SHP77 treated with DMSO at 0.1 percent for 48 hours (cell line): ENCODE measurements around the gene CREB1.
A peak's percentile ranks its signal among the peaks of the same experiment; 100 is the strongest.
"Not testable (repeated sequence)": the region's sequence is repeated elsewhere in the genome, so short reads cannot be mapped to it uniquely, and the experiment has no call there.

Experiments used
- DNase-seq: peaks from one replicate; lab custom pipeline; 2025; lab: John Stamatoyannopoulos, UW

Gene CREB1

DNA sequence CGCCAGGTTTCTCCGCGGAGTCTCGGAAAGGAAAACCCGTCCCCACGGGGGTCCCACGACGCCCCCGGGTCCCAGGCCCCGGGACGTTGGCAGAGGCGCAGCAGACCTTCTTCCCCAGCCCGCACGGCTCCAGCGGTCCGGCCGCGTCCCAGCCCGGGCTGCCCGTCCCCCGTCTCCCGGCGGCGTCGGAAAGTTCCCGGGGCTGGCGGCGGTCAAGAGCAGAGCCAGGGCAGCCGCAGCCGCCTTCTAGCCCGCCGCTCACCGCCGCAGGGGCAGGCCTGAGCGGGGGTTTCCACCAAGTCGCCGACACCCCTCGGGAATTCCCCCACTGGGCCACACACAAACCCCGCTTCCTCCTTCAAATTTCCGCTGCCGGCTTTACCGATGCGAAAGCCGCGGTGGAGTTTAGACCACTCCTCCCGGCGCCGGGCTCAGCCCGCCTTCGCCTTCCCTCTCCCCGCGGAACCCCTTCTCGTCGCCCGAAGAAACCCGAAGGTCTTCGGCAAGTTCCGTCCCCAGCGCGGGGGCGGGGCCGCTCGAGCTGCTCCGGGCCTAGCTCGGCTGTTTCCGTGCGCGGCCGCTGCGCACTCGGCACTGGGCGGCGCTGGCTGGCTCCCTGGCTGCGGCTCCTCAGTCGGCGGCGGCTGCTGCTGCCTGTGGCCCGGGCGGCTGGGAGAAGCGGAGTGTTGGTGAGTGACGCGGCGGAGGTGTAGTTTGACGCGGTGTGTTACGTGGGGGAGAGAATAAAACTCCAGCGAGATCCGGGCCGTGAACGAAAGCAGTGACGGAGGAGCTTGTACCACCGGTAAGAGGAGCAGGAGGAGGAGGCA, at the start of gene CREB1:
TSS of gene CREB1 (plus strand) at position 633 of the 830 bp plus-strand sequence. CDS start 25,674 bp downstream, outside the sequence.
- DNase-seq, result peak; percentile 83

DNA sequence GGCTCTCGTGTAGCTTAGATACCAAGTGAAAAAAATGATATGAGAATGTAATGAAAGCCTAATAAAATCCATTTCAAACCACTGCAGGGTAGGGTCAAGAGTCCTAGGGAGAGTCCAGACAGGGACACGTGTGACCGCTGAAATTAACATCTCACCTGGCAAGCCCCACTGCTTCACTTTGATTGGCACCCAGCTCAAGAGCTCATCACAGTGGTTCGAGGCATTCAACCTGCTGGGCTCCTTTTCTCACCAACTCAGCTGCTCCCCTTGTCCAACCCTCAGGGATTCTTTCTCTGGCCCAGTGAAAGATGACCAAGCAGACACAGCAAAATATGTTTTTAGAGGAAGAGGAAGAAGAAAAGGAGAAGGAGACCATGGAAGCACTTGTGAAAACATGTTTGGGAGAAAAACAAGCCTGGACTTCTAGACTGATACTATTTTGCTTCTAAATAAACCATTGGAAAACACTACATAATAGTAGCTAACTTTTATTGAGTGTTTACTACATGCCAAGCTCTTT, 49.2 kb upstream of the CREB1 start:
- no peak for DNase-seq

DNA sequence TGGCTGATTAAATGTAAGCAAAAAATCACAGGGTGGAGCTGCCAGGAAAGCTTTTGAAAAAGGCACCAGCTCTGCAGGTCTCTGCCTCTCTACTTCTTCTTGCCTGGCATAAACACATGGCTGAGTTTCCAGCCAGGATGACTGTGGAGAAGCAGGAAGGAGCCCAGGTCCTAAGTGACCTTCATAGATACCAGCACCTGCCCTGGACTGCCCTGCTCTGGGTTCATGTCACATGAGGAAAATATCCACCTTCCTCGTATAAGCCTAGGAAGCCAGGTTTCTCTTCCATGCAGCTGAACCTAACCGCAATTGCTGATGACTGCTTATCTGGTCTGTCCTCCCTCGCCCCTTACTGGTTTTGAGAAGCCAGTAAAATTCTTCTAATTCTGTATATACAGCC, 47.8 kb upstream of the CREB1 start:
- no peak for DNase-seq

DNA sequence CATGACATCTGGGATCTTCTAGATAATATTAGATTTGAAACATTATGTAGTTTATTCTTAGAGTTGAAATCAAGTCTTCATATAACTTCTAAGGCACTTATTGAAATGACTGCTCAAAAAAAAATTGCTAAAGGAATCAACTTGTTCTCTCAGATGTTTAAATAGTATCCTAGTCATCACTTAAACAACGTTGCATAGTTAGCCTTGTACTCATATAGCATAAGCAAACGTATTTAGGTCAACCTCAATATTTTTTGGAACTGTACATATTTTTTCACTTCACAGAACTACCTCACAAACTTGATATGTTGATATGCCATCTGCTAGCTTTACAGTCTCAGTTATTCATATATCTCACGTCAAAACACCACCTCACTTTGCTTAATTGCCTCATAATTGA, 47.1 kb upstream of the CREB1 start:
- DNase-seq, result no peak

DNA sequence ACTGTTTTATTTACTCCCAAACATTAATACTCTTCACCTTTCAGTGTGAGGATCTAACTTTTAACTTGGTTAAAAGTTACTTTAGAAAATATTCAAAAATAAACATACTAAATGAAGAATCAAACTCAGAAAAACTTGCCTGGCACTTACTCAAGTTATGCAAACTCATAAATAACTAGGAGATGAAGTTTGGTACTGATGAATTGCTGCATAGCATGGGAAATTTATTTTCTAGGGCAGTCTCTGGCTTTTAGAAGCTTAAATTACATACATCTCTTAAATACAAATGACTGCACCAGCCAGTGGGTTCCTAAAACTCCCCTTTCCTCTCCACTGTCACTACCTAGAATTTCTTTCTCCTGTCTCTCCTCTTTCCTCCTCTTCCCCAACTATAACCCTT, 46.7 kb upstream of the CREB1 start:
- DNase-seq, result no peak

DNA sequence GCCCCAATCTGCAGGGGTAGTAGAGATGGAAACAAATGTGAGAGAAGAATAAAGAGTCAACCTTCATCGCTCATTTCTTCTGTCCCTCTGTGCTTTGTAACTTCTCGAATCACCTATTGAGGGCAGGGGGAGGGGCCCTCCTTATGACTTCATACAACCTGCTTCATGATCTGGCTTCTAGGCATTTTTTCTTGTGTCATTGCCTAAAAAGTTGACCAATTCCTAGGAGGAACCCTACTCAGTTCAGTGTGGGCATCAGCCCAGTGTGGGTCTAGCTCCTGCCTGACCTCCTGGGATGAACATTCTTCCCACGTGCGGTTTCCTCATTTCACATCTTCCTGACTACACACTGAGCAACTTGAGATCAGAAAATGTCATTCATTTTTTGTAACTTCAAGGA, 46.3 kb upstream of the CREB1 start:
- no peak for DNase-seq

DNA sequence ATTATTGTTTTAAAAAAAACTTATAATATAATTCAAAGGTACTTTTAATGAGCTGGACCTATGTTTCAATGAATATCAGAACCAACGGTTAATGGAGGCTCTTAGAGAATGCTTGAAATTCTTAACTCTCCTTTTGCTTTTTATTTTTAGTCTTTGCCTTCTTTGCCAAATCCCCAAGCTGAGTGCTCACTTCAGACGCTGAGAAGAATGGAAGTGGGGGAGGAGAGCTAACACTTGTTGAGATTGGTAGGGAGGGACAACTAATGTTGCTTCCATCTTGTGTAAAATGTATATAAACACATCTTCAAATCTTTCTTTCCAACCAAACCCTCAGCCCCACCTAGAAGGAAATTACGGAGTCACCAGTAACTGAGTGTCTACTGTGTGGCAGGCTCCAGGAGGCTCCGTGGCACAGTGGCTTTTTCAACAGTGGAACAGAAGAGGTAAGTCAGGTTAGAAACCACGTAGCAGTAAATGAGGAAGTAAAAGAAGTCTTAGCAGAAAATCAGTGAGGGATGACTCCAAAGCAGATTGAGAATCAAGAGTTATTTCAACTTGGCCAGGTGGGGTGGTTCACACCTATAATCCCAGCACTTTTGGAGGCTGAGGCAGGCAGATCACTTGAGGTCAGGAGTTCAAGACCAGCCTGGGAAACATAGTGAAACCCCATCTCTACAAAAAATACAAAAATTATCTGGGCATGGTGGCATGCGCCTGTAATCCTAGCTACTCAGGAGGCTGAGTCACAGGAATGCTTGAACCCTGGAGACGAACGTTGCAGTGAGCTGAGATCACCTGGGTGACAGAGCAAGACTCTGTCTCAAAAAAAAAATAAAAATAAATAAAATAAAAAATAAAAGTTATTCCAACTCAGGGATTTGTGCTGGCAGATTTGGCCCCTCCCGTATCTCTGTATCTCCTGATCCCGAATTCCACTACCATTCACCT, 45.0 kb upstream of the CREB1 start:
- DNase-seq, result no peak

DNA sequence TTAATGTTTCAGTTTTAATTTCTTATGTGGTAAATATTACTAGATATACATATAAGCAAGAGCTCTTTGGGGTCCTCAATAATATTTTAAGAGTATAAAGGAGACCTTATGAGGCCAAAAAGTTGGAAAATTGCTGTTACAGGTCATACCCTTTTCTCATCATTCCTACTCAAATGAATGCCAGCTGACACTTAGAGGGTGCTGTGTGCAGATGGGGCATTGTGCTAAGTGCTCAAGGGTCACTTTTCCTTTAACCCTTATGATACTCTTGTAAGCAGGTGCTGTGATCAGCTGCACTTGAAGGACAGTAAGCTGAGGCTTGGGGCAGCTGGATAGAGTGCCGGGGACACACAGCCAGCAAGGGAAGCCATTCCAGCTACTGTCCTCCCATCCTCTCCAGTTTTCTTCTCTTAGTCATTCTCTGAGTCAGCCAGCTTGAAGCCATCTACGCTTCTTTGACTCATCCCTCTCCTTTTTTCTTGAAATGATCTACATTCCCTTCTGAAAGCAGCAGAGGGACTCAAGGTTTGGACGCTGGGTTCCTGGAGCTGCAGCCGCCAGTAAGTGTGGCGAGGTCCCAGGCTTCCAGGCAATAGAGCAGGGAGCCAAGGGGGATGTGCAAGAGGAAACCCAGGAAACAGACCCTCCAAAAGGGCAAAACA, 42.0 kb upstream of the CREB1 start:
- no peak for DNase-seq

DNA sequence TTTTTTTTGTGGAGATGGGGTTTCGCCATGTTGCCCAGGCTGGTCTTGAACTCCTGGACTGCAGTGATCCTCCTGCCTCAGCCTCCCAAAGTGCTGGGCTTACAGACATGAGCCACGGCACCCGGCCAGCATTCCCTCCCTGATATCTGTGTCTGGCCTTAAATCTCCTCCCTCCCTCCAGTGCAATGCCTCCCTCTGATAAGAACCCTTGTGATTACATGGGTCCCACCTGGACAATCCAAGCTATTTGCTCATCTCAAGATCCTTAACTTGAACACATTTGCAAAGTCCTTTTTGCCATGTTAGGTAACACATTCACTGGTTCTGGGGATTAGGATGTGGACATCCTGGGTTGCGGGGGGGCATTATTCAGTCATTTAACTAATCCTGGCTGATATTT, 40.5 kb upstream of the CREB1 start:
- no peak for DNase-seq

DNA sequence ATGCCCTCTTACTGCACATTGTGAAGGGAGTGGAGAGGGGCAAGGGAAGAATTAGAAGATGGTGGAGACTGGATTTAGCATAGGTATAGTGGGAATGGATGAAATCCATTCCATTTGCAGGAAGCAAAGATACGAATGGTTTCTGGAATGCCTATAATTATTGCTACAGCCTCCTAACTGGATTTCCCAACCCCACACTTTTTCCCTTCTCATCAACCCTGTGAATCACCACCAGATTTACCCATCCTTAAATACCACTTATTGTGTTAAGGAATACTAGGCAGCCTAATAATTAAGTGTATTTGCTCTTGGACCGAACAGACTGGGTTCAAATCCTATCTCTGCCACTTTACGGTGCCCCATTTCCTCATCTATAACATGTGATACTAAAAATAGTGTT, 39.3 kb upstream of the CREB1 start:
- no peak for DNase-seq

DNA sequence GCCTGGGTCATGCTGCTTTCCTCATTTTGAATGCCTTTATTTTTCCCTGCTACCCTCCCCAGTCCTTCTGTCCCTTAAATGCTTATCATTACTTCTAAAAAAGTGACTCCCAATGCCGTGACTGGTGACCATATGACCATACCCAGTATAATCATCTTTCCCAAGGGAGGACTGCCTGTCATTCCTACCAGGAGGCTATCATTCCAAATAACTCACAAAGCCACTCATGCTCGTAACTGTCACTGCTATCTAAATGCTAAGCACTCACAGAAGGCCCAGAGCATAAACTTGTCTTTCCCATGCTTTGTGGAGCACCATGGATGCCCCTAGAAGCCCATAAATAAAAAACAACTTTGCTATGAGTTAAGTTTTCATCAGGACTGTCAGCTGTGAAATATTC, 38.7 kb upstream of the CREB1 start:
- DNase-seq, result no peak

DNA sequence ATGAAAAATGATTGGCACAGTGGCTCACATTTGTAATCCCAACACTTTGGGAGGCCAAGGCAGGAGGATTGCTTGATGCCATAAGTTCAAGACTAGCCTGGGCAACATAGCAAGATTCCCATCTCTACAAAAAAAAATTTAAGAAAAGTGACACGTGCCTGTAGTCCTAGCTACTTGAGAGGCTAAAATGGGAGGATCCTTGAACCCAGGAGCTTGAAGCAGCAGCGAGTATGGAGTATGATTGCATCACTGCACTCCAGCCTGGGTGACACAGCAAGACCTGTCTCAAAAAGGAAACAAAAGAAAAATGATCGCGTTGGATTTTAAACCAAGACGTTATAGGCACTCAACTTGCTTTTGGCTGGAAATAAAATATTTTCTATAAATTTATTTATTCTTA, 37.8 kb upstream of the CREB1 start:
- DNase-seq, result no peak

DNA sequence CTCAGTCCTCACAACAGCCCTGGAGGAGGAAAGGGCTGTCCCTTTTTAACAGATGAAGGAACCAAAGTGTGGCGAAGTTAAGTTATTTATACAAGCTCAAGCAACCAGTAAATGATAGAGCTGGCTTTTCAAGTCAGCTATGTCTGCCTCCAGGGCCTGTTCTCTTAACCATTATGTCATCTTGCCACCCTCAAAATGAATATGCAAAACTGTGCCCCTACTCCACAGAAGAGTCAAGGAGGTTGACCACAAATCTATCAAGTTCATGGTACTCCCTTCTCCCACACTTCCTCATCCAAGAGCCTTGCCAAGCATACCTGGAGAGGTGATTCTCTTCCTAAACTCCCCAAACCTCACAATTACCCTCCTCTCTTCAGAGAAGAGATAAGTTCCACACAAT, 37.3 kb upstream of the CREB1 start:
- DNase-seq, result no peak

DNA sequence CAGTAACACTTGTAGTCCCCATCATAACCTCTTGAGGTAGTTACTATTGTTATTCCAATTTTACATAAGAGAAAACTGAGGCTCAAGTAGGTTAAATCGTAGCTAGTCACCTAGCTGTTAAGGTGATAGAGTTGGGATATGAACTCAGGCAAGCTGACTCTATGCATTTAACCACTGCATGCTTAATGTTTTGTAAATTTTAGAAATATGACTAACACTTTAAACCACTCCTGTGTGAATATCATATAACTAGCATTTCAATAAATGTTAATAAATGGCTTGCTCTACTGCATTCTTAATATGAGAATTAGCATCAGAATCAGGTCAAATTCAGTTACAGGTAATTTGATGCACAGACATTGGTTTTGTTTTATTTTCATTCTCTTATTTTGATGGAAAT, 35.6 kb upstream of the CREB1 start:
- no peak for DNase-seq

DNA sequence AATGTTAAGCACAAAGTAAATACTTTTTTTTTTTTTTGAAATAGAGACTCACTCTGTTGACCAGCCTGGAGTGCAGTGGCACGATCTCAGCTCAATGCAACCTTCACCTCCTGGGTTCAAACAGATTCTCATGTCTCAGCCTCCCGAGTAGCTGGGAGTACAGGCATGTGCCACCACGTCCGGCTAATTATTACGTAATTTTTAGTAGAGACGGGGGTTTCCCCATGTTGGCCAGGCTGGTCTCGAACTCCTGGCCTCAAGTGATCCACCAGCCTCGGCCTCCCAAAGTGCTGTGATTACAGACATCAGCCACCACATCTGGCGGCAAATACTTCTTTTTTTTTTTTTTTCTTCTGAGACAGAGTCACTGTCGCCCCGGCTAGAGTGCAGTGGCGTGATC, 32.8 kb upstream of the CREB1 start:
- DNase-seq, result not testable (repeated sequence)

DNA sequence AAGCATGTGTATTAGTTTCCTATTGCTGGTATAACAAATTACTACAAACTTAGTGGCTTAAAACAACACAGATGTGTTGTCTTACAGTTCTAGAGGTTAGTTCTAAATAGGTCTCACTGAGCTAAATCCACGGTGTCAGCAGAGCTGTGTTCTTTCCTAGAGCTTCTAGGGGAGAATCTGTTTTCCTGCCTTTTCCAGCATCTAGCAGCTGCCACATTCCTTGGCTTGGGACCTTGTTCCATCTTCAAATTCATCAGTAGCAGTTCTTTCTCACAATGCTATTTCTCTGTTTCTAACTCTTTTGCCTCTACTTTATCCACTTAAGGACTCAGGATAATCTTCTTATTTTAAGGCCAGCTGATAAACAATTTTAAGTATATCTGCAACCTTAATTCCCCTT, 32.2 kb upstream of the CREB1 start:
- DNase-seq, result no peak

DNA sequence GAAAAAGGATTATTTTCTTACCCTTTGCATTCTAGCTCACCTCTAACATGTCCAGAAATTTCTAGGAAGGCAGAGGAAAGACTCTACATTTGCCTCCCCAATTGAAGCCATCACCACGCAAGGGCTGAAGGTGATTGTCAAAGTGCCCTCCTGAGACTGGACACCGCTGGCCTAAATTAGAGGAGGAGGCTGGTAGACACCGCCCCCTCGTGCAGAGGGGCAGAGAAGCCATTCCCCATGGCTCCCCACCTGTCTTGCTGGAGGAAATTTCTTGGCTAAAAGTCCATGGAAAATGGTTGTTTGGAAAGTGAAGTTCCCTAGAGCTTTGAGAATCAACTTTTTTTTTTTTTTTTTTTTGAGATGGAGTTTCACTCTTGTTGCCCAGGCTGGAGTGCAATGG, 31.3 kb upstream of the CREB1 start:
- no peak for DNase-seq

DNA sequence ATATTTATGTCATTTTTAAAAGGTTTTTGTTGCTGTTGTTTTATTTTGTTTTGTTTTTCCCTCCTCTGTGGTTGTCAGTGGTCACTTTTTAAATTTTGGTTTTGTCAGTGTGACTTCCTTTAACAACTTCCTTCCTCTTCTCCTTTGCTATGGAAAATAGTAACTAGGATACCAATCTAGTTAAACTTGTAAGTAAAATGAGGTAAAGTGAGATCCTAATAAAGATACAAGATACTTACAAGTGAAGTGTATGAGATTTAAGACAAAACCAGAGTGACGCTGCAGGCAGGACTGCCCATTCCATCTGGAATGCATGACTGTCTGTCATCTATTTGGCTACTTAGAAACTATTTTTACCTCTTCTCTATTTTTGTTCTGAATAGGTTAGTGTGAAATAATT, 30.6 kb upstream of the CREB1 start:
- DNase-seq, result no peak

DNA sequence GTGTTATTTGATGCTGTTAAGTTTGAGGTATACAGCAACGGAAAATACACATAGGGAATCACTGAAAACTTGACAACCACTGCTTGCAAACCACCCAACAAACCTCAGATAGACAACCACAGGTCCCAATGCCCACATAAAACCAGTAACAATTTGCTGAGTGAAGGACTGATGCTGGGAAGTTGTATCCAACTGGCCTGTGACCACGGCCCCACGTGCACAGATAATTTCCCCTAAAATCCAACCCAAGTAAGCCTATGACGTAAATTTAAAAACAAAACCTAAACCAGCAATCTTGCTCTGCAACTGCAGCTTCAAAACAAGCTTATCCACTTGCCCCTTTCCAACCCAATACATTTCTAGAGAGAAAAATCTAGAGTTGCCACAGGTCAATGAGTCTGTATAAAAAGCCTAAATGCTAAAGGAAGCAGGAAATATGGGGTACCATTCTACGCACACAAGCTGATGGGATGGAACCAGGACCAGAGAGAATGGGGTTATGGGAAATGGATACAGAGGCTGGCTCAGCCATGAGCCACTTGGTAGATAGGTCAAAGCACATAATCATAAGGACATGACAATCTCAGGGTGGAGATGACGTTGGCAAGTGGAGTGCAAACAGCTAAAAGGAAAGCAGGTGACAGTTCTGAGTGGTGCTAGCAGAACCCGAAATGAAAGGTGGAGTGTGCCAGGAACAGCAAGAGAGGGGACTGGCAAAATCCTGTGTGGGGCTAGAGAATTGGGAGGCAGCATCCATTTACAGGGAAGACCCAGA, 27.8 kb upstream of the CREB1 start:
- no peak for DNase-seq

DNA sequence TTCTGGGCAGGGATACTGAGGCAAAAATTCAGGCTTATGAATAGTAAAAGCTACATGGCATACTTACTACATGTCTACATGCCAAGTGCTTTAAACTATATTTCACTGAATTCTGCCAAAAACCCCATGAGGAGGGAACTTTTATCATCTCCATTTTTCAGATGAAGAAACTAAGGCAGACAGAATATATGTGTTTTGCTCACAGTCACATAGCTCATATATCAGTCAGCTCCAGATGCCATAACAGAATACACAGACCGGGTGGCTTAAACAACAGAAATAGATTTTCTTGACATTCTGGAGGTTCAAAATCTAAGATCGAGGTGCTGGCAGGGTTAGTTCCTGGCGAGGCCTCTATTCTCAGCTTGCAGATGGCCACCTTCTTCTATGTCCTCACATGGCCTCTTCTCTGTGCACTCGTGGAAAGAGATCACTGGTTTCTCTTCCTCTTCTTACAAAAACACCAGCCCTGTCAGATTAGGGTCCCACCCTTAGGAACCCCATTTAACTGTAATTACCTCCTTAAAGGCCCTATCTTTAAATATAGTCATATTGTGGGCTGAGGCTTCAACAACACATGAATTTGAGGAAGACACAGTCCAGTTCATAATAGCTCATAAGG, 27.1 kb upstream of the CREB1 start:
- no peak for DNase-seq

DNA sequence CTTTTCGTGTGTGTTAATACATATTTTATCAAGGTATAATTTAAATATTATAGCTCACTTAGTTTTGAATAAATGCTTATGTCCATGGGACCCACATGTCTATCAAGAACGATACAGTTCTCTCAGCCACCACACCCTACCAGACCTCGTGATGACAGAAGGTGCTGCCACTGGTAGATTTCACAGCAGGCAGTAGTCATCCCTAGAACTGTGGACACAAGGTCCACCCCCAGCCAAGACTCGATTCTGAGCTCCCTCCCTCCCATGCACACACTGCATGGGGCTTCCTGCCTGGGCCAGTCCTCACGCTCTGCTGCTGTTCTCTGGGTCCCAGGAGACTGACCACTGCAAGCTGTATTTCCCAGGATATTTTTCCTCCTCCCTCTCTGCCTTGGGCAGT, 26.5 kb upstream of the CREB1 start:
- DNase-seq, result no peak
